K562 (cell line): Measurements from ENCODE around the gene SEBOX. TPM values are rescaled to one million over a fixed set of nuclear protein-coding genes. Genes with fewer than 3 reads are reported as not detected.
A peak's percentile ranks its signal among the peaks of the same experiment; 100 is the strongest.

Source experiments
- ATAC-seq: fragments of 200-7000 bp; cut with Tn5 transposase; 3 replicates; pipeline ENCODE4 v1.9.1; 2020; ENCODE audit warnings: moderate library complexity
- BruUV-seq: library from RNA; stranded (reverse); fragments of 400-500 nt; replicated peaks from 2 replicates; lab custom pipeline; 2021; lab: Mats Ljungman, UMichigan
- CTCF ChIA-PET: fragments of 300-600 bp; formaldehyde crosslinking; extraction: SDS; loops from one replicate; lab custom pipeline; 2021; ENCODE audit warnings: low intra/inter-chr PET ratio; lab: Yijun Ruan, JAX
- POLR2A ChIA-PET: fragments of 300-600, 350-650 bp; sonication (Branson Sonifier 250); formaldehyde crosslinking; extraction: SDS; loops from one replicate; lab custom pipeline; 2021; ENCODE audit warnings: antibody characterized with exemption, inconsistent platforms; lab: Yijun Ruan, JAX
- DNase-seq, 4 experiments: peaks; one replicate each; pipeline versions ENCODE4 v3.0.0 to v3.0.0-alpha.2; 2011 to 2018; ENCODE audit warnings: low spot score in 3 of 4, mixed read lengths in 3 of 4; ENCODE audit errors: extremely low read depth in 1 of 4
- FAIRE-seq: peaks from 2 replicates; lab custom pipeline; 2011; peaks lifted over from hg19 to GRCh38; lab: Jason Lieb, UNC
- H2AFZ ChIP-seq: 2 replicates; pipeline ENCODE4 v1.6.0; 2011; ENCODE audit warnings: low read depth, low read length, control low read depth, inconsistent platforms
- H3K27ac ChIP-seq: fragments of 200-600 bp; 3 replicates; pipeline ENCODE4 v1.8.0; 2011; ENCODE audit warnings: low read depth, mild to moderate bottlenecking, control low read depth, inconsistent platforms, low read length, moderate library complexity, mixed read lengths; ENCODE audit errors: extremely low read depth
- H3K27me3 ChIP-seq, 2 experiments: fragments of 300-600 bp in 1 of 2; 2 replicates in 1 of 2; 3 replicates in 1 of 2; pipeline versions ENCODE4 v1.6.0 to v1.8.0; 2011; ENCODE audit warnings: inconsistent platforms in 2 of 2, low read length in 2 of 2, mild to moderate bottlenecking in 1 of 2, mixed read lengths in 1 of 2, moderate library complexity in 1 of 2; ENCODE audit not compliant: control insufficient read depth in 2 of 2, insufficient read depth in 2 of 2
- H3K36me3 ChIP-seq: fragments of 300-600 bp; 3 replicates; pipeline ENCODE4 v1.8.0; 2011; ENCODE audit warnings: mild to moderate bottlenecking, low read length, inconsistent platforms; ENCODE audit not compliant: control insufficient read depth, insufficient read depth
- H3K4me1 ChIP-seq, 2 experiments: fragments of 200-600 bp in 1 of 2; replicated peaks in 1 of 2; 2 replicates in 1 of 2; 3 replicates in 1 of 2; pipeline versions ENCODE4 v1.5.1 to v1.8.0; 2011; ENCODE audit warnings: inconsistent platforms in 2 of 2, low read length in 2 of 2, mild to moderate bottlenecking in 1 of 2, mixed read lengths in 1 of 2, moderate library complexity in 1 of 2; ENCODE audit not compliant: control insufficient read depth in 2 of 2, insufficient read depth in 2 of 2
- H3K4me2 ChIP-seq: 2 replicates; pipeline ENCODE4 v1.6.1; 2011; ENCODE audit warnings: low read length, control low read depth, inconsistent platforms, mixed read lengths; ENCODE audit not compliant: insufficient read depth
- H3K4me3 ChIP-seq: fragments of 200-600 bp; sonication (generic), shearing (Covaris generic); 2 replicates; pipeline ENCODE4 v1.5.1; 2016; ENCODE audit warnings: control low read depth, inconsistent platforms
- H3K79me2 ChIP-seq: fragments of 200-600 bp; 3 replicates; pipeline ENCODE4 v1.8.0; 2011; ENCODE audit warnings: low read length, inconsistent platforms; ENCODE audit not compliant: control insufficient read depth, insufficient read depth
- H3K9ac ChIP-seq, 2 experiments: 2 replicates each; pipeline versions ENCODE4 v1.6.0 to v1.6.1; 2011; ENCODE audit warnings: low read depth in 2 of 2, low read length in 2 of 2, control low read depth in 1 of 2, inconsistent platforms in 1 of 2, mild to moderate bottlenecking in 1 of 2, mixed read lengths in 1 of 2; ENCODE audit not compliant: insufficient read depth in 1 of 2
- H3K9me1 ChIP-seq: one replicate; pipeline ENCODE4 v1.6.0; 2011; ENCODE audit warnings: inconsistent platforms, mild to moderate bottlenecking, low read length, moderate library complexity; ENCODE audit not compliant: control insufficient read depth, insufficient read depth
- H3K9me3 ChIP-seq: replicated peaks from 2 replicates; pipeline ENCODE4 v1.5.1; 2011; ENCODE audit warnings: low read depth, low read length, inconsistent platforms; ENCODE audit not compliant: control insufficient read depth, insufficient read depth
- H4K20me1 ChIP-seq: replicated peaks from 2 replicates; pipeline ENCODE4 v1.6.1; 2011; ENCODE audit warnings: low read length, inconsistent platforms, mixed read lengths; ENCODE audit not compliant: control insufficient read depth, insufficient read depth
- BHLHE40 ChIP-seq: IDR thresholded peaks from 2 replicates; pipeline ENCODE4 v1.6.1; 2011; ENCODE audit warnings: low read length, improper control_type of control experiment
- ELK1 ChIP-seq: sonication (generic); formaldehyde crosslinking; IDR thresholded peaks from 2 replicates; pipeline ENCODE4 v1.8.1; 2022; ENCODE audit warnings: missing genetic modification reagents
- GATA2 ChIP-seq: sonication (generic); formaldehyde crosslinking; IDR thresholded peaks from 2 replicates; pipeline ENCODE4 v1.4.0; 2020; ENCODE audit warnings: mild to moderate bottlenecking, missing genetic modification reagents
- GATAD2A ChIP-seq: fragments of 450-650 bp; IDR thresholded peaks from 2 replicates; pipeline ENCODE4 v1.6.1; 2017
- HNRNPUL1 ChIP-seq: fragments of 200-400 bp; formaldehyde crosslinking; IDR thresholded peaks from 2 replicates; pipeline ENCODE4 v1.6.1; 2017; ENCODE audit warnings: low read length
- HSF4 ChIP-seq: fragments of 250-450 bp; sonication (Bioruptor Pico); IDR thresholded peaks from 2 replicates; pipeline ENCODE4 v2.1.2; 2022; ENCODE audit warnings: mild to moderate bottlenecking, moderate library complexity, borderline replicate concordance
- KDM4B ChIP-seq, 2 experiments: fragments of 450-650 bp in 1 of 2; sonication (generic) in 1 of 2; IDR thresholded peaks; 2 replicates each; pipeline ENCODE4 v1.6.1; 2016 to 2017; ENCODE audit warnings: borderline replicate concordance in 2 of 2, antibody characterized with exemption in 1 of 2, low read depth in 1 of 2, mild to moderate bottlenecking in 1 of 2
- PHF8 ChIP-seq: fragments of 200-600 bp; sonication (generic); IDR thresholded peaks from 2 replicates; pipeline ENCODE4 v1.6.1; 2012; ENCODE audit warnings: mixed run types, mild to moderate bottlenecking, inconsistent platforms, low read length, moderate library complexity, borderline replicate concordance
- POLR2A ChIP-seq: fragments of 450-650 bp; conservative IDR thresholded peaks from 2 replicates; pipeline ENCODE4 v1.6.1; 2016
- POLR2B ChIP-seq: fragments of 450-650 bp; IDR thresholded peaks from 2 replicates; pipeline ENCODE4 v1.6.1; 2018; ENCODE audit warnings: low read depth; ENCODE audit not compliant: partially characterized antibody
- POLR2G ChIP-seq: fragments of 200-400 bp; formaldehyde crosslinking; IDR thresholded peaks from 2 replicates; pipeline ENCODE4 v1.6.1; 2017; ENCODE audit warnings: low read depth, mild to moderate bottlenecking, antibody characterized with exemption, low read length, moderate library complexity
- PTTG1 ChIP-seq: fragments of 450-650 bp; IDR thresholded peaks from 2 replicates; pipeline ENCODE4 v1.6.1; 2016; ENCODE audit warnings: low read depth, mild to moderate bottlenecking, missing genetic modification characterization, missing compliant biosample characterization
- SETDB1 ChIP-seq: IDR thresholded peaks from one replicate; pipeline ENCODE4 v1.6.1; 2012; ENCODE audit warnings: low read length, control low read depth, inconsistent platforms
- SOX6 ChIP-seq: fragments of 450-650 bp; IDR thresholded peaks from 2 replicates; pipeline ENCODE4 v1.6.1; 2014; ENCODE audit warnings: mild to moderate bottlenecking
- SUPT5H ChIP-seq: fragments of 450-650 bp; IDR thresholded peaks from 2 replicates; pipeline ENCODE4 v1.6.1; 2016
- ZNF253 ChIP-seq: fragments of 250-450 bp; sonication (Bioruptor Pico); conservative IDR thresholded peaks from 2 replicates; pipeline ENCODE4 v1.6.1; 2021; ENCODE audit warnings: mild to moderate bottlenecking
- WGBS: fragments of 100-300 bp; shearing (Covaris generic); methylation state at CpG from one replicate; pipeline ENCODE4 v1.1.6; 2016; ENCODE audit warnings: low coverage, mixed read lengths; ENCODE audit not compliant: insufficient coverage; ENCODE audit errors: missing lambda C conversion rate; 5-methylcytosine and 5-hydroxymethylcytosine counted together
- in situ Hi-C: fragments of 300-500 bp; cut with MboI; formaldehyde crosslinking; loops from 4 replicates; pipeline ENCODE4 v1.15.0; 2018; ENCODE audit warnings: inconsistent platforms, mixed read lengths
- intact Hi-C: fragments of 100-400 bp; cut with micrococcal nuclease; formaldehyde crosslinking; loops from 2 replicates; pipeline ENCODE4 v1.14.2; 2022
- polyA plus RNA-seq, 8 experiments: library from polyadenylated mRNA; depleted of rRNA in 4 of 8; stranded (reverse) in 5 of 8; unstranded in 3 of 8; fragments of >200 nt; fragmentation: Nextera tagmentation in 2 of 8; fragmentation: Illumina TruSeq in 1 of 8; extraction: Ambion mirVana in 2 of 8; extraction: Trizol in 1 of 8; gene quantifications; 2 replicates each; pipeline versions ENCODE4 v1.2.1 to v1.2.3, GENCODE V29; 2011 to 2014; ENCODE audit warnings: inconsistent platforms in 1 of 8, missing spikeins in 1 of 8
- total RNA-seq, 7 experiments: library from RNA; depleted of rRNA in 6 of 7; stranded (reverse); fragments of >200 nt in 6 of 7; fragmentation: Illumina TruSeq in 2 of 7; extraction: Trizol in 2 of 7; gene quantifications; 2 replicates each; pipeline versions ENCODE4 v1.2.1 to v1.2.3, GENCODE V29; 2011 to 2021; ENCODE audit warnings: low replicate concordance in 1 of 7

SEBOX gene
- total and polyA plus RNA-seq, 9 of the 15 experiments (the other 6 are each of a cell fraction or from before 2014, with no cell fraction given): not detected

GRCh38 chr17:28346199-28346580, 18.8 kb downstream of the SEBOX start:
- TF ChIP-seq POLR2B (peak; percentile 26), SUPT5H (peak; percentile 48; the same call in 1 of the 2 replicates), HNRNPUL1 (no peak)
- WGBS: 97% methylated on average over 2 of the region's 2 CpGs
- no peak overlapping the region for H3K9ac ChIP-seq
- no peaks in the 10 kb centered on the region for H3K27me3 ChIP-seq
- no peak overlapping the region for H2AFZ ChIP-seq
- no peak overlapping the region for H3K4me3 ChIP-seq
- H3K27ac ChIP-seq: no peak overlapping the region
- no peaks in the 10 kb centered on the region for H3K9me3 ChIP-seq
- FAIRE-seq (no peak), DNase-seq (no peak), ATAC-seq (no peak)
- POLR2A ChIA-PET: interaction anchor here (0.7 to 4.2 kb wide), 4 partner anchors 10 to 34 kb away, joined by 3 to 44 read pairs (median 17); partner anchors contain the start of genes IFT20, POLDIP2 and TNFAIP1
- peaks cover 92% of the 10 kb centered on the region for H3K36me3 ChIP-seq
- no peaks in the 10 kb centered on the region; the same call in none of the 2 replicates for H4K20me1 ChIP-seq
- no peak overlapping the region for H3K4me2 ChIP-seq
- H3K9me1 ChIP-seq: peaks cover 2% of the 10 kb centered on the region
- in situ Hi-C loops (no loop called here), intact Hi-C loops (no loop called here)
- H3K79me2 ChIP-seq: no peaks in the 10 kb centered on the region
- peaks cover 0 to 3% of the 10 kb centered on the region in 2 experiments; a peak in 1 of 5 replicates for H3K4me1 ChIP-seq
- BruUV-seq: no TSS peak
- CTCF ChIA-PET: interaction anchor here (0.5 kb wide), 1 partner anchor 579 kb away, joined by 5 read pairs; no protein-coding TSS in a partner anchor

GRCh38 chr17:28345419-28346198, 19.4 kb downstream of the SEBOX start:
- peaks cover 2% of the 10 kb centered on the region for H3K9me1 ChIP-seq
- peaks cover 92% of the 10 kb centered on the region for H3K36me3 ChIP-seq
- H2AFZ ChIP-seq: no peak overlapping the region
- no peak for DNase-seq
- no peaks in the 10 kb centered on the region for H3K27me3 ChIP-seq
- no peak overlapping the region for H3K9ac ChIP-seq
- ChIA-PET CTCF (no interaction called here), POLR2A (interaction anchor here (0.6 to 4.2 kb wide), 6 partner anchors 9 to 30 kb away, joined by 3 to 44 read pairs (median 6); partner anchors contain the start of genes IFT20, POLDIP2 and TNFAIP1)
- H3K4me1 ChIP-seq: peaks cover 0 to 3% of the 10 kb centered on the region in 2 experiments; a peak in 1 of 5 replicates
- in situ Hi-C loops (no loop called here), intact Hi-C loops (no loop called here)
- no peak overlapping the region for H3K4me2 ChIP-seq
- no peak for ATAC-seq
- no peak for FAIRE-seq
- H3K79me2 ChIP-seq: no peaks in the 10 kb centered on the region
- no peak overlapping the region for H3K4me3 ChIP-seq
- no peaks in the 10 kb centered on the region; the same call in none of the 2 replicates for H4K20me1 ChIP-seq
- no peaks in the 10 kb centered on the region for H3K9me3 ChIP-seq
- no peak overlapping the region for H3K27ac ChIP-seq
- no TSS peak for BruUV-seq
- 87% methylated on average over 13 of the region's 13 CpGs for WGBS
- TF ChIP-seq BHLHE40 (no peak), SOX6 (no peak), SETDB1 (no peak), KDM4B (IDR thresholded peaks at IDR 0.05; ENCODE audit: borderline replicate concordance in 2 of 2, low read depth in 1 of 2) (no peak), ZNF253 (CRISPR knock-in tag) (no peak), PHF8 (no peak), POLR2G (peak; percentile 61), PTTG1 (tag) (no peak), HSF4 (CRISPR knock-in tag) (no peak), GATA2 (no peak), ELK1 (no peak), GATAD2A (no peak), POLR2A (peak; percentile 46; the same call in 1 of the 2 replicates)
